HG03060 (cell line): Measurements from ENCODE around the gene MAGEH1.
"Not testable (repeated sequence)": the region's sequence is repeated elsewhere in the genome, so short reads cannot be mapped to it uniquely, and the experiment has no call there.

Experiments
- ATAC-seq: cut with Tn5 transposase; IDR thresholded peaks from one replicate; pipeline ENCODE4 v1.9.1; 2021; ENCODE audit warnings: low read depth, moderate number of reproducible peaks; ENCODE audit not compliant: unreplicated experiment

Gene MAGEH1

GRCh38 chrX:55451990-55452832 is at the start of gene MAGEH1:
Gene MAGEH1 (plus strand): TSS chrX:55452127. CDS start chrX:55452375, 248 bp downstream.
- peak; percentile 97 for ATAC-seq

GRCh38 chrX:55427079-55427478 is 24.8 kb upstream of the MAGEH1 start:
- not testable (repeated sequence) for ATAC-seq

GRCh38 chrX:55443468-55443867 is 8.5 kb upstream of the MAGEH1 start:
- not testable (repeated sequence) for ATAC-seq

DNA sequence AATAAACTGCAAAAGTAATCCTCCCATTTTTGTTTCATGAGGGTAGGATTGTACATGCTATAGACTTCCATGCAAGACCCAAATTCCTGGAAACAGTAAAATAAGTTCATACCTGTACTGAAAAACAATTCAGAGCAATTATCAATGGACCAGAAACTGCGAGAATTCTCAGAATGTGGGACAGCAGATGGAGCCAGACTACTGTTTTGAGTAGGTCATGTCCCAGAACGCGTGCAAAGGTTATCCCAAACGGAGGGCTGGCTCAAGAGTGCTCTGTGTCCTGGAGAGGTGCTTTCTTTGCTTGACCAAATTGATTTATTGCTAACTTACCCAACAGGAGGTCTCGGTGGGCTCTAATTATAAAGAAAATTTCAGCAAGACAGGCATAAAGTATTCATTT is 1.7 kb upstream of the MAGEH1 start:
- no peak for ATAC-seq

DNA sequence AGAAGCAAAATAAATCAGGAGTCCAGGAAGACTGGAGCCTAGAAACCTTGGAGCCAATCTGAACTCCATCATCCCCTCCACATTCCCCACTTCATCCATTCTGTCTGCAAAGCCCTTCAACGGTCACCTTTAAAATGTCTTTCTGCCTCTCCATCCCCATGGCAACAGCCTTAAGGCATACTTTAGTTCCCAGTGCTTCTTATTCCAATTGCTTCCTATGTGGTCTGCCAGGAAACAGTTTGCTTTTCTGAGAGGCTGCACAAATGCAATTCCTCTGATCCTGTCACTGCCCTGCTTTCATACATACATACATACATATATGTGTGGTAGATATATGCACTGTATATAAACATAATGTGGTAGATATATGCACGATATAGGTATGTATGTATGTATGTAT is 786 bp upstream of the MAGEH1 start:
- ATAC-seq: no peak

DNA sequence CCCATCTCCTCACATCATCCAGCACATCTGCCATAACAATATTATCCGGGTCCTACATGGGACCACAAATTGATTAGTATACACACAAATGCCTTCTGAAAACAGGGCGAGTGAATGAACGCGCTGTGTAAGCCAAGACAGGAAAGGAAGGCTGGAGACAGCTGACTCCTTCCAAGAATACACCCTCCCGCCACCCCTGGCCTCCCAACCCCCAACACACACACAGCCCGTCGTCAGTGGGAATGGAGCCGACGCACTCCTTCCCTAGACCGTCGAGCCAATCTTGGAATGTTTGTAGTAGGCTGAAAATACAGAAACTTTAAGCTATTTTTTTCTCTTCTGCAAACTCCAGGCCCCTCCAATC is 319 bp upstream of the MAGEH1 start:
- no peak for ATAC-seq

GRCh38 chrX:55452833-55453124 is 852 bp downstream of the MAGEH1 start:
- no peak for ATAC-seq

DNA sequence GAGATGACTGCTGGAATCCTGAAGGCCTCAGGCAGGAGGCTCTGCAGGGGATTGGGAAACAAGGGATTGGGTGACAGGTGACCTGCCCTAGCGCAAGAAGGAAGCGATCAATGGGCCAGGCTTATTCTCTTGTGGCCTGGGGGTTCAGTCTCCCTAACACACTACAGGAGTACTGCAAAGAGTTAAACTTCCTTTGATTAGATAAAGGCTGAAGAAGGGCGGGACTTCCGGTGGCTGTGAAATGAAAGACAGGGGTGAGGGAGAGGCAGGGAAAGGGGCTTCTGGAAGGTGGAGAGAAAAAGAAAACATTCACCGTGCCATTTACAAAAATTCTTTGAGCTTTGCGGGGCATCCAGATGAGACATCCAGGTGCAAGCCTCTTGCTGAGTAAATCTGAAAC is 3.8 kb downstream of the MAGEH1 start:
- not testable (repeated sequence) for ATAC-seq

DNA sequence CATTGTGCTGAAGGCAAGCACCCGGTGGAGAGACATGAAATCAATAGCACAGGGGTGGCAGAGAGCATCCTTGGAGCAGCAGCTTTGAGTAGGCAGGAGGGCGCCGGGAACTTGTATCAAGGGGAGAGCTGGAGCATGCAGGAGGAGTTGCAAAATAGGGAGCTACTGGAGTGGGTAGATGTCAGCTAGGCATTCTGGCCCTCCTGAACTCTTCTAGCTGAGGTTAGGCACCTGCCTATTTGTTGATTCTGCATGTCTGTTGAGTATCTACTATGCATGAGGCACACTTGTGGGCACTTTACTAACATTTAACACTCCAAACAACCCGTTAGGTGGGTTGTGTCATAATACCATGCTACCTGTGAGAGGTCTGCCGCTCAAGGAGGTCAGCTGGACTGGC is 7.5 kb downstream of the MAGEH1 start:
- not testable (repeated sequence) for ATAC-seq

GRCh38 chrX:55459926-55460325 is 8.0 kb downstream of the MAGEH1 start:
- not testable (repeated sequence) for ATAC-seq

GRCh38 chrX:55464050-55464449 is 12.1 kb downstream of the MAGEH1 start:
- not testable (repeated sequence) for ATAC-seq

DNA sequence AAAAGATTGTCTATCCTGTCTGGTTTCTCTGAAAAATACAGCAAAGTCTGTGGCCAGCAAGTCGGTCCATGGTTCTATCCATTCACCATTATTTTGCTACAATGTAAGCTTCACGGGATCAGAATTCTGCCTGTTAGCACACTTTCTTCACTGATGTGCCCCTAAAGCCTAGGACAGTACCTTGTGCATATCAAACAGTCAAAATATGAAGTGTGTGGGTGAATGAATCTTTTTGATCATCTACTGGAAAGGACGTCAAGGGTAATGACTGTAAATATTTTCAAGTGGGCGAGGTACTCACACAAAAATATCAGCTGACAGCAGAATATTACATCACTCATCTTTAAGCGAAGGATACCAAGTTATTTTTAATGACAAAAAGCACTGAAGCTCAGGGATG is 13.2 kb downstream of the MAGEH1 start:
- not testable (repeated sequence) for ATAC-seq

GRCh38 chrX:55465791-55466190 is 13.9 kb downstream of the MAGEH1 start:
- not testable (repeated sequence) for ATAC-seq

GRCh38 chrX:55479956-55480355 is 28.0 kb downstream of the MAGEH1 start:
- not testable (repeated sequence) for ATAC-seq

GRCh38 chrX:55480390-55481062 is 28.6 kb downstream of the MAGEH1 start:
- no peak for ATAC-seq

DNA sequence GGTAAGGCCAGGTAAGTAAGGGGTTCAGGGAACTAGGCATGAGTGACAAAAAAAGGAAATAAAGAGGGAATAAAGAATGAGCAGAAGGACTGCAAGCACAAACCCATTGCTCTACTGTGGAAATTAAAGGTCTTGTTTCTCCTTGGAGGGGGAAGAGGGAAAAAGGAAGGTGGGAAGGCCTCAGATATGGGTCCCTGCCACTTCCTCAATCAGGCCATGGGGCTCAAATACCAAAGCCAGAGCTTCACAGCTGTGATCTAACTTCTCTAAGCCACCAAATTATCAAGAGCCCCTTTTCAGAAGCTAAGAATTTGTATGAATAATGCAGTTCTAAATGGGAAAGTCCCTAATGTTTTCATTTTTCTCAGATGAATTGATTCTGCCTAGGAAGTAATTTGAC is 33.0 kb downstream of the MAGEH1 start:
- no peak for ATAC-seq

GRCh38 chrX:55486736-55487135 is 34.8 kb downstream of the MAGEH1 start:
- ATAC-seq: no peak

DNA sequence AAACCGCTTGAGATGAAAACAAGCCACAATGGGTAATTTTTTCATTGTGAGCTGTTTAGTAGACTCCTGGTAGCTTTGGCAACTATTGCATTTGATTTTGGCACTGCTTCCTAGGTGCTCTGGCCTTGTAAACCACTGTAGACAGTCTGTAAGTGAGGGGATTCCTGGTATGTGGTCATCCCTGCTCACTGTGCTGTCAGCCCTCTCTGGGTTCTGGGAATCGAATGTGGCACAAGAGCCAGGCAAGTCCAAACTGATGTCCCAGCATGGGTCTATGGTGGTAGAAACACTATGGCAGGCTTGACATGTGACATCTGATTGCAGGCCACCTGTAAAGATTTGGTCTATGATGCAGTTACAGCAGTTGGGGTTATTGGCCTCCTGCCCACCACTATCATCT is 35.2 kb downstream of the MAGEH1 start:
- no peak for ATAC-seq

DNA sequence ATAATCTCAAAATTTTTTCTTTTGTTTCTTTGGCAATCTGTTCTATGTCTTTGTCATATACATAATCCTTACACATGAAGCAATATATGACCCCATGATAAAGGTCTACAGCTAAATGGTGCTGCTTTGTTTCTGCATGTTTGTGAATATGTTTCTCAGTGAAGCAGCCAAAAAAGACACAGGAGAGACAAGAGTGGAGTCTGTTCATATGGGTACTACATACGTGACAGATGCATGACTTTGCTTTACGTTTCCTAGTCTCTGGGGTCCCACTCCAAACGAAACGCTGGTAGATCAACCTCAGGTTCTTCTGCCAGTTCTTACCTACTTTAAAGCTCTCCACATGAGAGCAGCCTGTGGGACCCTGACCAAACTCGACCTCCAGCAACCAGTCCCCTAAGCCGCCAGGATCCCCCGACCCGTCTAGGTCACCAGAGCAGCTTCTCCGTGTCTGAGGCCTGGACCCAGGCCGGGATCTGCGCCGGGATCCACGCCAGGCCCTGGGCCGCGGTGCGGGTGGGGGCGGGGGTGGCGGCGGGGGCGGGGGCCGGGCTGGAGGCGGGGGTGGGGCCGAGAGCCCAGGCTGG is 36.2 kb downstream of the MAGEH1 start:
- ATAC-seq: no peak

- no peak for ATAC-seq
These were observed 36.8 kb downstream of the MAGEH1 start for GRCh38 chrX:55488593-55489313.
